Peyer's patch (tissue), 4 donors: ENCODE measurements around the gene TSPYL6.

Experiments
- POLR2A ChIP-seq, 2 donors: fragments of 450-650 bp; IDR thresholded peaks; one replicate each; pipeline ENCODE4 v1.5.1; 2017; ENCODE audit warnings: antibody characterized with exemption in 2 of 2, mild to moderate bottlenecking in 2 of 2, moderate library complexity in 2 of 2
- TF ChIP-seq, protein P1 (sequence below), 6 experiments: fragments of 450-650 bp in 4 of 6; fragments of 200-600 bp in 2 of 6; sonication (generic) in 1 of 6; IDR thresholded peaks; one replicate each; pipeline ENCODE4 v1.5.1; 2017 to 2019; ENCODE audit warnings: antibody characterized with exemption in 6 of 6, mild to moderate bottlenecking in 3 of 6, moderate library complexity in 1 of 6

DNA sequence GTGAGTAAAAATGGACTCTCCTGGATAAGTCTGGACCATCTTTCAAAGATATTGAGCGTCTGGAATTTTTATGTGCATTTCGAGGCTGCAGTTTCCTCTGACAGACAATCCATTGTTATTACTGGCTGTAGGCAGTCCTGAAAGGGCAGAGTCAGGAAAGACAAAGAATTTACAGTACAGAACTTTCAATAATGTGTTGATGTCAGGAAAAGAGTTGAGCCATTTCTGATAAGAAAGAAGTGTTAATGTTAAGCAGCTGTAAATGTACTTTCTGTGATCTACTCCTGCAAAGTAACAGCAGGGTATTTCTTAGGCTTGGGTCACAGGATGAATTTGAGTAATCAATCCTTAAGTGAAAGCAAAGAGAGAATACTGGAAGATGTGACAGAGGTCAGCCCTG lies 29.8 kb downstream of the TSPYL6 start:
- TF ChIP-seq, protein P1, sequence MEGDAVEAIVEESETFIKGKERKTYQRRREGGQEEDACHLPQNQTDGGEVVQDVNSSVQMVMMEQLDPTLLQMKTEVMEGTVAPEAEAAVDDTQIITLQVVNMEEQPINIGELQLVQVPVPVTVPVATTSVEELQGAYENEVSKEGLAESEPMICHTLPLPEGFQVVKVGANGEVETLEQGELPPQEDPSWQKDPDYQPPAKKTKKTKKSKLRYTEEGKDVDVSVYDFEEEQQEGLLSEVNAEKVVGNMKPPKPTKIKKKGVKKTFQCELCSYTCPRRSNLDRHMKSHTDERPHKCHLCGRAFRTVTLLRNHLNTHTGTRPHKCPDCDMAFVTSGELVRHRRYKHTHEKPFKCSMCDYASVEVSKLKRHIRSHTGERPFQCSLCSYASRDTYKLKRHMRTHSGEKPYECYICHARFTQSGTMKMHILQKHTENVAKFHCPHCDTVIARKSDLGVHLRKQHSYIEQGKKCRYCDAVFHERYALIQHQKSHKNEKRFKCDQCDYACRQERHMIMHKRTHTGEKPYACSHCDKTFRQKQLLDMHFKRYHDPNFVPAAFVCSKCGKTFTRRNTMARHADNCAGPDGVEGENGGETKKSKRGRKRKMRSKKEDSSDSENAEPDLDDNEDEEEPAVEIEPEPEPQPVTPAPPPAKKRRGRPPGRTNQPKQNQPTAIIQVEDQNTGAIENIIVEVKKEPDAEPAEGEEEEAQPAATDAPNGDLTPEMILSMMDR (IDR thresholded peaks at IDR 0.05) = no peak
- no peak for TF ChIP-seq POLR2A (IDR thresholded peaks at IDR 0.05)
